ENCODE data around the gene RAB43.

The RAB43 gene

DNA sequence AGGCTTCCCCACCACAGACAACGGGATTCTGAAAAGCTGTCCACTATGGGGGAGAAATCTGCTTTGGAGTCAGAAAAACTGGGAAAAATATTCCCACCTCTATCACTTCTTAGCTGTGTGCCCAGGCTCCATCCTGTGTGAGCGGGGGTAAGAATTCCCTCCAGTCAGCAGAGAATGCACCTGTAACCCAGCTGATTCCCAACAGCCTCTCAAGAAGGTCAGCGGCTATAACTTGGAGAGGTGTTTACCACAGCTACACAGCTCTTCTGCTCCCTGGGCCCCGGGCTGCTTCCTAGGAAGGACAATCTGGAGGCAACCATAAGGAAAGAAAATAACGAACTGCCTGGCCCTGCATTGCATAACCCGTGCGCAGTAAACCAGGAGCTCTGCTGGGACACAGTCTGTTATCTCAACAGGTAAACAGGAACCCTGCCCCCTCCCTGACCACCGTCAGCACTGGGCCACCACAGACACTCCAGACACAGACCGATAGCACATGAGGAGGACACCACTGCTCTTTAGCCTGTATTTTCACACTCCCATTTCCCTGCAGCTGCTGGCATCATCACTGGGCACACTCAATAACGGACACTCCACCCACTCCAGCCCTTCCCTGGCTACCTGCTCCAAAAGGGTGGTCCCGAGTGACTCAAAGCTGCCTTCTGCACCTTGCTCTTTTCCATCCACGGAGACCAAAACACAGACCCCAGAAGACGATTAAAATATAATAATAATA, 2.1 kb downstream of the RAB43 start:
- Histone ChIP-seq H3K4ac (ENCODE audit: low read length) (no peak overlapping the region), H3K9ac (ENCODE audit: low read depth, low read length, poor library complexity) (no peak overlapping the region), H3K9me3 (replicated peaks in 1 of 2; ENCODE audit: control insufficient read depth in 2 of 2, insufficient read depth in 1 of 2, low read depth in 1 of 2, low read length in 2 of 2) (no peaks in the 10 kb centered on the region), H3K79me1 (ENCODE audit: low read depth, low read length) (no peaks in the 10 kb centered on the region), H3K23ac (ENCODE audit: low read depth, low read length, poor library complexity) (no peak overlapping the region), H3K27me3 (ENCODE audit: control insufficient read depth in 3 of 3, insufficient read depth in 3 of 3, low read depth in 1 of 3, low read length in 3 of 3) (no peaks in the 10 kb centered on the region), H3K36me3 (replicated peaks in 1 of 2; ENCODE audit: control insufficient read depth in 2 of 2, insufficient read depth in 2 of 2, low read length in 2 of 2) (peaks cover 0 to 23% of the 10 kb centered on the region in 2 donors), H3K4me2 (ENCODE audit: insufficient read depth, low read length, poor library complexity, severe bottlenecking) (no peak overlapping the region), H3K14ac (ENCODE audit: low read length) (no peak overlapping the region), H2BK5ac (ENCODE audit: low read length) (no peak overlapping the region), H3K18ac (ENCODE audit: low read length) (no peak overlapping the region), H3K27ac (replicated peaks; ENCODE audit: low read length) (no peak overlapping the region), H2AFZ (ENCODE audit: low read length) (no peak overlapping the region), H2AK5ac (ENCODE audit: low read depth, low read length) (no peak overlapping the region), H4K8ac (ENCODE audit: low read depth, low read length) (no peak overlapping the region), H4K91ac (ENCODE audit: low read depth, low read length, poor library complexity) (no peak overlapping the region), H3K4me3 (ENCODE audit: low read length in 2 of 2) (peak overlapping the region in 1 of 2 donors; percentile 72), H2BK15ac (ENCODE audit: low read length) (no peak overlapping the region), H3K4me1 (ENCODE audit: control insufficient read depth in 2 of 2, insufficient read depth in 1 of 2, low read depth in 1 of 2, low read length in 2 of 2) (peaks cover 17 to 23% of the 10 kb centered on the region in 2 donors), H2BK12ac (ENCODE audit: low read length) (no peak overlapping the region), H2BK120ac (ENCODE audit: low read depth, low read length) (no peak overlapping the region)
- WGBS, 2 donors (ENCODE audit: extremely low coverage in 2 of 2, insufficient read length in 2 of 2, insufficient replicate concordance in 1 of 2) = no CpG with 5 or more reads among the region's 13 CpGs
- DNase-seq (ENCODE audit: low spot score) = no peak

DNA sequence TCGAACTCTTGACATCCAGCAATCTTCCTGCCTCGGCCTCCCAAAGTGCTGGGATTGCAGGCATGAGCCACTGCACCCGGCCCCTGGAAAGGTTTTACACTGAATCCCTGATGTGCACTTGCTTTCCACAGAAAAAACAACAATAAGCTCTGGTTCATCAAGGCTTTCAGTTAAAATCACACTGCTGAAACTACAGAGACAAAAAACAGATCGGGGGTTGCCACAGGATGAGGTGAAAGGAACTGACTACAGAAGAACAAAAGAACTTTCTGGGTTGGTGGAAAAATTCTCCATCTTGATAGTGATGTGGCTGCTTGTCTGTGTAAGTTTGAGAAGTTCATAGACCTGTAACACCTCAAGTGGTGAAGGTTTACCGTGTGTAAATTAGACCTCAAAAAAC, 2.9 kb downstream of the RAB43 start:
- Histone ChIP-seq H3K4ac (ENCODE audit: low read length) (no peak overlapping the region), H3K9me3 (replicated peaks in 1 of 2; ENCODE audit: control insufficient read depth in 2 of 2, insufficient read depth in 1 of 2, low read depth in 1 of 2, low read length in 2 of 2) (no peaks in the 10 kb centered on the region), H3K4me1 (ENCODE audit: control insufficient read depth in 2 of 2, insufficient read depth in 1 of 2, low read depth in 1 of 2, low read length in 2 of 2) (peaks cover 19 to 23% of the 10 kb centered on the region in 2 donors), H4K91ac (ENCODE audit: low read depth, low read length, poor library complexity) (no peak overlapping the region), H4K8ac (ENCODE audit: low read depth, low read length) (no peak overlapping the region), H2AFZ (ENCODE audit: low read length) (no peak overlapping the region), H2BK5ac (ENCODE audit: low read length) (no peak overlapping the region), H2BK12ac (ENCODE audit: low read length) (no peak overlapping the region), H3K18ac (ENCODE audit: low read length) (no peak overlapping the region), H3K79me1 (ENCODE audit: low read depth, low read length) (no peaks in the 10 kb centered on the region), H3K9ac (ENCODE audit: low read depth, low read length, poor library complexity) (no peak overlapping the region), H3K4me3 (ENCODE audit: low read length in 2 of 2) (no peak overlapping the region), H3K4me2 (ENCODE audit: insufficient read depth, low read length, poor library complexity, severe bottlenecking) (no peak overlapping the region), H3K14ac (ENCODE audit: low read length) (no peak overlapping the region), H3K36me3 (replicated peaks in 1 of 2; ENCODE audit: control insufficient read depth in 2 of 2, insufficient read depth in 2 of 2, low read length in 2 of 2) (peaks cover 0 to 30% of the 10 kb centered on the region in 2 donors), H3K27me3 (ENCODE audit: control insufficient read depth in 3 of 3, insufficient read depth in 3 of 3, low read depth in 1 of 3, low read length in 3 of 3) (no peaks in the 10 kb centered on the region), H3K27ac (replicated peaks; ENCODE audit: low read length) (no peak overlapping the region), H2BK120ac (ENCODE audit: low read depth, low read length) (no peak overlapping the region), H2AK5ac (ENCODE audit: low read depth, low read length) (no peak overlapping the region), H2BK15ac (ENCODE audit: low read length) (no peak overlapping the region), H3K23ac (ENCODE audit: low read depth, low read length, poor library complexity) (no peak overlapping the region)
- WGBS, 2 donors (ENCODE audit: extremely low coverage in 2 of 2, insufficient read length in 2 of 2, insufficient replicate concordance in 1 of 2) = no CpG with 5 or more reads among the region's 5 CpGs
- no peak for DNase-seq (ENCODE audit: low spot score)

DNA sequence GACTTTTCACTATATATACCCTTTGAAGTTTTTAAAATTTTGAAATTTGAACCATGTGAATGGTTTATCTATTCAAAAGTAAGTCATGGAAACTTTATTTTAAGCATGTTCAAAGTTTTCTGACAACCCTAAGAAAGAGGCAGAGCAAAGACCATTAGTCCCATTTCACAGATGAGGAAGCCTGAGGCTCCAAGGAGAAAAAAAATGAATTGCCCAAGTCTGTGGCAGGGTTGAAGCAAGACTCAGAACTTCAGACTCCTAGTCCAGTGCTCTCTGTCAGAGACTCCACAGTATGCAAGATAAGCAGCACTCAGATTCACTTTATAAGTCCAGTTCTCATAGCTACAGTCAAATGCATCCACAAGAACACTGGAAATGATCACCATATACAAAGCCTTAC, 4.5 kb downstream of the RAB43 start:
- Histone ChIP-seq H3K9me3 (replicated peaks in 1 of 2; ENCODE audit: control insufficient read depth in 2 of 2, insufficient read depth in 1 of 2, low read depth in 1 of 2, low read length in 2 of 2) (no peaks in the 10 kb centered on the region), H2BK120ac (ENCODE audit: low read depth, low read length) (no peak overlapping the region), H2BK15ac (ENCODE audit: low read length) (no peak overlapping the region), H3K18ac (ENCODE audit: low read length) (no peak overlapping the region), H3K23ac (ENCODE audit: low read depth, low read length, poor library complexity) (no peak overlapping the region), H3K4ac (ENCODE audit: low read length) (no peak overlapping the region), H3K14ac (ENCODE audit: low read length) (no peak overlapping the region), H3K4me2 (ENCODE audit: insufficient read depth, low read length, poor library complexity, severe bottlenecking) (no peak overlapping the region), H3K27me3 (ENCODE audit: control insufficient read depth in 3 of 3, insufficient read depth in 3 of 3, low read depth in 1 of 3, low read length in 3 of 3) (no peaks in the 10 kb centered on the region), H3K4me1 (ENCODE audit: control insufficient read depth in 2 of 2, insufficient read depth in 1 of 2, low read depth in 1 of 2, low read length in 2 of 2) (peaks cover 17 to 23% of the 10 kb centered on the region in 2 donors), H4K91ac (ENCODE audit: low read depth, low read length, poor library complexity) (no peak overlapping the region), H3K79me1 (ENCODE audit: low read depth, low read length) (no peaks in the 10 kb centered on the region), H2BK5ac (ENCODE audit: low read length) (no peak overlapping the region), H4K8ac (ENCODE audit: low read depth, low read length) (no peak overlapping the region), H3K4me3 (ENCODE audit: low read length in 2 of 2) (no peak overlapping the region), H2BK12ac (ENCODE audit: low read length) (no peak overlapping the region), H3K36me3 (replicated peaks in 1 of 2; ENCODE audit: control insufficient read depth in 2 of 2, insufficient read depth in 2 of 2, low read length in 2 of 2) (peaks cover 0 to 30% of the 10 kb centered on the region in 2 donors), H2AFZ (ENCODE audit: low read length) (no peak overlapping the region), H2AK5ac (ENCODE audit: low read depth, low read length) (no peak overlapping the region), H3K27ac (replicated peaks; ENCODE audit: low read length) (no peak overlapping the region), H3K9ac (ENCODE audit: low read depth, low read length, poor library complexity) (no peak overlapping the region)
- DNase-seq (ENCODE audit: low spot score) = no peak

DNA sequence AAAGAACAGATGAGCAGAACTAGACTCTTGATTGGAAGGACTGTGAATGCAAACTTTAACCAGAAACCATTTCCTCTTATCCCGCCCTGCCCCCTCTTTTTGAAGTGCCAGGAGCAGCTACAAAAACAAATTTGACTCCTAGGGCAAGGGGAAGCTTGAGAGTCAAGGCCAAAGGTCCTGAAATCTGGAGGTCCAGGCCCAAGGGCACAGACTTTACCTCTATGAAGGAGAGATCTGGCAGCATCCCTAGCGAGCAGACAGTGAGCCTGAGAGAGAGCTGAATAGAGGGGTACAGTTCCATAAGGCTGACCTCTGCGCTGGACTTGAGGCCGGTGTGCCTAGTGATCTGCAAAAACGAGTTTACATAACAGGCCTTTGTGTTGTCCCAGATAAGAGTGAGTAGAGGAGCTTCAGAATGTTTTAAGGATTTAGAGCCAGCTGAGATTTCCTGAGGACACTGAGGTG, 5.1 kb downstream of the RAB43 start:
- no peak overlapping the region for H3K18ac ChIP-seq (ENCODE audit: low read length)
- no peak overlapping the region for H4K8ac ChIP-seq (ENCODE audit: low read depth, low read length)
- H3K9ac ChIP-seq (ENCODE audit: low read depth, low read length, poor library complexity) = no peak overlapping the region
- no peak overlapping the region for H4K91ac ChIP-seq (ENCODE audit: low read depth, low read length, poor library complexity)
- H3K4ac ChIP-seq (ENCODE audit: low read length) = no peak overlapping the region
- no peaks in the 10 kb centered on the region for H3K27me3 ChIP-seq (ENCODE audit: control insufficient read depth in 3 of 3, insufficient read depth in 3 of 3, low read depth in 1 of 3, low read length in 3 of 3)
- no peak overlapping the region for H2BK12ac ChIP-seq (ENCODE audit: low read length)
- H2BK120ac ChIP-seq (ENCODE audit: low read depth, low read length) = no peak overlapping the region
- no peak overlapping the region for H2BK15ac ChIP-seq (ENCODE audit: low read length)
- H2AK5ac ChIP-seq (ENCODE audit: low read depth, low read length) = no peak overlapping the region
- no peak overlapping the region for H3K4me2 ChIP-seq (ENCODE audit: insufficient read depth, low read length, poor library complexity, severe bottlenecking)
- no peaks in the 10 kb centered on the region for H3K9me3 ChIP-seq (replicated peaks in 1 of 2; ENCODE audit: control insufficient read depth in 2 of 2, insufficient read depth in 1 of 2, low read depth in 1 of 2, low read length in 2 of 2)
- no peak overlapping the region for H2BK5ac ChIP-seq (ENCODE audit: low read length)
- H3K14ac ChIP-seq (ENCODE audit: low read length) = no peak overlapping the region
- H3K4me1 ChIP-seq (ENCODE audit: control insufficient read depth in 2 of 2, insufficient read depth in 1 of 2, low read depth in 1 of 2, low read length in 2 of 2) = peaks cover 17 to 23% of the 10 kb centered on the region in 2 donors
- no peak for DNase-seq (ENCODE audit: low spot score)
- H2AFZ ChIP-seq (ENCODE audit: low read length) = no peak overlapping the region
- H3K23ac ChIP-seq (ENCODE audit: low read depth, low read length, poor library complexity) = no peak overlapping the region
- WGBS, 2 donors (ENCODE audit: extremely low coverage in 2 of 2, insufficient read length in 2 of 2, insufficient replicate concordance in 1 of 2) = no CpG with 5 or more reads among the region's 5 CpGs
- no peak overlapping the region for H3K4me3 ChIP-seq (ENCODE audit: low read length in 2 of 2)
- H3K36me3 ChIP-seq (replicated peaks in 1 of 2; ENCODE audit: control insufficient read depth in 2 of 2, insufficient read depth in 2 of 2, low read length in 2 of 2) = peaks cover 0 to 30% of the 10 kb centered on the region in 2 donors
- no peaks in the 10 kb centered on the region for H3K79me1 ChIP-seq (ENCODE audit: low read depth, low read length)
- H3K27ac ChIP-seq (replicated peaks; ENCODE audit: low read length) = no peak overlapping the region
